ENCODE results near the gene MOB3B.

The MOB3B gene

GRCh38 chr9:27279611-27280010, 250.0 kb downstream of the MOB3B start:
- DNase-seq (ENCODE audit: low read depth) = no peak

GRCh38 chr9:27278374-27278773, 251.2 kb downstream of the MOB3B start:
- DNase-seq (ENCODE audit: low read depth) = no peak

GRCh38 chr9:27276193-27277030, 253.2 kb downstream of the MOB3B start:
- DNase-seq (ENCODE audit: low read depth) = no peak

Data from non-pigmented ciliary epithelial cell (primary cell).